Medulla oblongata (tissue), 1 donor: ENCODE data around the gene RGS4.

Experiments
- DNase-seq: peaks from one replicate; pipeline ENCODE4 v3.0.0-alpha.2; 2015; ENCODE audit errors: extremely low spot score

The RGS4 gene

GRCh38 chr1:163102590-163102989, 33.4 kb downstream of the RGS4 start:
- DNase-seq: no peak

- DNase-seq: no peak
Measured at GRCh38 chr1:163104385-163105099, 35.4 kb downstream of the RGS4 start.

DNA sequence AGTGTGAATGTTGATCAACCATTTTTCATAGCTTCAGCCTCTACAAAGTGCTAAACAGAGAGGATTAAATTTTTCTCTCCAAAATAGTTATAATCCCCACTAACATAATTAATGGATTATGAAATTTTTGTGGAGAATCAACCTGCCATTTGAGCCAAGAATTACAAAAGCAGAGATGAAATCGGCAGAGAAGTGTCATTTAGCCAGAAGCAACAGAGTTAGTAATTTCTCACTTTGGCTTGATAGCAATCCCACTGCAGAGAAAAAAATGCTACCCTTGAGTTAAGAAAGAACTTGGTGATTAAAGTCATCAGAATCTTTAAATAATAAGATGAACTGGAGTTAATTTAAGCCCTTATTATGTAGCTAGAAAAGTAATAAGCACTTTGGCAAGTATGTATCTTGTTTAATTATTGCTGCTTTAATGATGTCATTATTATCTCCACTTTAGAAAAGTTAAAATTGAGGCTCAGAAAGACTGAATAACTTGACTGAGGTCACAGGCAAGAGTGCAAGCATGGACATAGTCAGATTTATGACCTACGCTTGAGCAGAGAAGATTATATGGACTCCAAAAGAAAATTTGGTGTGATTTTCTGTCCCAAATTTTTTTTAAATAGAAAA, 37.3 kb downstream of the RGS4 start:
- no peak for DNase-seq

DNA sequence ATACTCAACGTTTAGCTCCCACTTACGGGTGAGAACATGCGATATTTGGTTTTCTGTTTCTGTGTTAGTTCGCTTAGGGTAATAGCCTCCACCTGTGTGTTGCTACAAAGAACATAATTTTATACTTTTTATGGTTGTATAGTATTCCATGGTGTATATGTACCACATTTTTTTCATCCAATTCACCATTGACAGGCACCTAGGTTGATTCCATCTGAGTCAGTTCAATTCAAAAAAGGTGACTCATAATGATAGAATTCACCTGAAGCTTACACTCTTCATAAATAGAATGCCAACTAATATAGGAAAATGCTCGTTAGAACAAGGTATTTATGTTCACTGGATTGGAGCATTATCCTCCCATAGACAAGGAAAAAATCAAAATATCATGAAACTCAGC, 38.5 kb downstream of the RGS4 start:
- no peak for DNase-seq

- no peak for DNase-seq
Measured at GRCh38 chr1:163115887-163116286, 46.7 kb downstream of the RGS4 start.

GRCh38 chr1:163119707-163120106, 50.5 kb downstream of the RGS4 start:
- DNase-seq: no peak

DNA sequence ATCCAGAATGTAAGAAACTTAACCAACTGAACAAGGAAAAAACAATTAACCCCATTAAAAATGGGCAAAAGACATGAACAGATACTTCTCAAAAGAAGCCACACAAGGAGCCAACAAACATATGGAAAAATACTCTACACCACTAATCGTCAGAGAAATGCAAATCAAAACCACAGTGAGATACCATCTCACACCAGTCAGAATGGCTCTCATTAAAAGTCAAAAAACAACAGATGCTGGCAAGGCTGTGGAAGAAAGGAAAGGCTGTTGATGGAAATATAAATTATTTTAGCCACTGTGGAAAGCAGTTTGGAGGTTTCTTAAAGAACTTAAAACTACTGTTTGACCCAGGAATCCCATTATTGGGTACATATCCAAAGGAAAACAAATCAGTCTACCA, 51.2 kb downstream of the RGS4 start:
- DNase-seq: no peak

DNA sequence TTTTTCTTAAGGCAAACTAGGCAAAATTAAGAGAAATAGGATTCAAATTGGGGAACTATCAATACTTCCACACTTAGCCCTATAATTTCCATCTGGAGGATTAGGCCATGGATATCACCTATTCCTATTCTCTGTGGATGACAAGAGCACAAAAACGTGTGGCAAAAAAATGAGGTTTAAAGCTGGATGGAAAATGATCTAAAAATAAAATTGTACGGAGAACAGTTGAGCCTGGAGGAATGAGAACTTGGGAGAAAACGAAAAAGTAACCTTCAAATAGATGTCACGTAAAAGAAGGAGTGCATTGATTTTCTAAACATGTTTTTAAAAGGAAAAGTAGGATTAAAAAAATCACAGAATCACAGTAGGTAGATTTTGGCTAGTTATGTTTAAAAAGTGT, 55.7 kb downstream of the RGS4 start:
- DNase-seq: no peak
